Activated T-cell treated with anti-CD3 and anti-CD28 coated beads for 1 hour (primary cell): Measurements from ENCODE around the gene PEPD.

ENCODE experiments used
- DNase-seq: peaks from one replicate; pipeline ENCODE4 v3.0.0-alpha.2; 2020; ENCODE audit warnings: low read depth

The PEPD gene

DNA sequence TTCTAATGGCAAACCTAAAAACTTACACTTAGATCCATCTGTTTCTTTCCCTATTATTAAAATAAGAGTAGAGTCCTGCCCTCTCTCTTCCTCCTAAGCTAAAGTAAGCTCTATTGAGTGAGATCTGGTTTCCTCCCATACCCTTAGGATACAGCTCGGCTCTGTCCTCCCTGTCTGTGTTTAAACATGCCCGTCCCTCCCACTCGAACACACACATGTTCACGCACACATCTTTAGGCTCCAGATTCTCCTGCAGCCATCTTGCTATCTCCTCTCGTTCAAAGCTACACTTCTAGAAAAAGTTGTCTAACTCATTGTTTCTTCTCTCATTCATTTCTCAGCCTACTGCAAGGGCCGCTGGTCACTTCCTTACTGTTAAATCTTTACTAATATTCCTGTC is 163.2 kb downstream of the PEPD start:
- no peak for DNase-seq

DNA sequence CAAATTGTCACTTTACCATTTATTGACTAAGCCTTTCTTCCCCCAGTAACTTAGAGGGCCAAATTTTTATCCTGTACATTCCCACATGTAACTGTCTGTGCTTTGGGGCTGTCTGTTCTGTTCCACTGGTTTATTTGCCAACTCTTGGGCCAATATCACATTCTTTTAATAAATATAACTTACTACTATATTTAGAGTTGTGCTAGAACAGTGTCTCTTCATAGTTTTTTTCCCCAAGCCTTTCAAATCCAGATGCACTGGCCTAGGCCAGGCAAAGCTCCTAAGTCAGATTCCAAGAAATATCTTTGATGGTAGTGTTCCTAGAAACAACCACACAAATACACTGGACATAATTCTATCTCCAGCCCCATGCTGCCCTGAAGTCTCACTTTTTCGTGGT is 164.0 kb downstream of the PEPD start:
- no peak for DNase-seq

DNA sequence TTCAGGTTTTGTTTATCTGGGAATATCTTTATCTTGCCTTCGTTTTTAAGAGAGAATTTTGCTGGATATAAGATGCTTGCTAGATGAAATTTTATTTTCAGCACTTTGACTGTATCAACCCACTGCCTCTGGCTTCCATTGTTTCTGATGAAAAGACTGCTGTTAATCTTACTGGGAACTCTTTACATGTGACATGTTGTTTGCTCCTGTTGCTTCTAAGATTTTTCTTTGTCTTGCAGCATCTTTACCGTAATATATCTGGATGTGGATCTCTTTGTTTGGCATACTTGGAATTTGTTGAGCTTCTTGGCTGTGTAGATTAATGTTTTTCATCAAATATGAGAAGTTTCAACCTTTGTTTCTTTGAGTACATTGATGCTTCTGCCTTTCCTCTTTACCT is 166.1 kb downstream of the PEPD start:
- DNase-seq: no peak

GRCh38 chr19:33350538-33351309 is 170.9 kb downstream of the PEPD start:
- no peak for DNase-seq

GRCh38 chr19:33349319-33350289 is 172.0 kb downstream of the PEPD start:
- DNase-seq: no peak

- DNase-seq: no peak
These were observed 173.1 kb downstream of the PEPD start for GRCh38 chr19:33348301-33349010.

GRCh38 chr19:33347300-33347699 is 174.3 kb downstream of the PEPD start:
- DNase-seq: no peak

DNA sequence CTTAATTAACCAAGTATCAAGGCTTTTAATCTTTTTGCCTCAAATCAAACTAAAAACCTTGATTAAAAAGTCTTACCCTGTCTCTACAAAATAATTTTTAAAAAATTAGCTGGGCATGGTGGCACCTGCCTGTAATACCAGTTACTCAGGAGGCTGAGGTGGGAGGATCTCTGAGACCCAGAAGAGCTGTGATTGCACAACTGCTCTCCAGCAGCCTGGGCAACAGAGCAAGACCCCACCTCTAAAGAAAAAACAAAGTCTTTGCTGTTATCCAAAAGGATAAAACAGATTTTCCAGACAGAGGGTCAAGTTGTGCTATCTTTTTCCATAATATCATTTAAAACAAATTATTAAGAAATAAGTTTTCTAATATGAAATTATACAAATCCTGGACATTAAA is 174.9 kb downstream of the PEPD start:
- DNase-seq: no peak

GRCh38 chr19:33345163-33345562 is 176.4 kb downstream of the PEPD start:
- DNase-seq: no peak

GRCh38 chr19:33344573-33344925 is 177.0 kb downstream of the PEPD start:
- DNase-seq: no peak

DNA sequence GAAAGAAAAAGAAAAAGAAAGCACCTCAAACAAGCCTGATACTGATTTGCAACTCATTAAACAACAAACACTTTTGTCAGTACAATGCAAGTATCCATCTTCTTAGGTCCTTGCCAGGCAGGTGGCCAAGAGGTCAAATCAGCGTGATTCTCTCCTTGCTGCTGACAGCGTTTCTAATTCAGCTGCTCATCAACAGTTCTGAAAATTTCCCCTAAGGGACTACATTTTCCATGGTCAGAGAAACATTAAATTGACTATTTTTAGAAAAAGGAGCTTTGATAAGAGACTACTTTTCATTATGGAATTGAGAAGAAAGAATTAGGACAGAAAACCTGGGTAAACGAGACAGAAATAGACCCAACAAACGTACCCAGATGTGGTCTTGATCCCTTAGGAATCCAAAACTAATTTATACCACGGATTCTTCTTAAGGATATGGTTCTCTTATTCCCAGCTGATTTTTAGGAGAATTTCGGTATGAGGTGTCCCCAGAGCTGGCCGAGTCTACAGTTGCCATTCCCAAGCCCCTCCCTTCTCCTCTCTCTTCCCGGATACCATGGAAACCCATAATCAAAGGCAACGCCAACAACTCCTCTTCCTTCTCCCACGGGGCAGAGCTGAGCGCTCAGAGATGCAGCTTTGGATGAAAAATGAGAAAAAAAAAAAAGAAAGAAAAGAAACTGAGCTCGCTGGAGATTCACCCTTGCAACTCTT is 177.6 kb downstream of the PEPD start:
- DNase-seq: no peak

DNA sequence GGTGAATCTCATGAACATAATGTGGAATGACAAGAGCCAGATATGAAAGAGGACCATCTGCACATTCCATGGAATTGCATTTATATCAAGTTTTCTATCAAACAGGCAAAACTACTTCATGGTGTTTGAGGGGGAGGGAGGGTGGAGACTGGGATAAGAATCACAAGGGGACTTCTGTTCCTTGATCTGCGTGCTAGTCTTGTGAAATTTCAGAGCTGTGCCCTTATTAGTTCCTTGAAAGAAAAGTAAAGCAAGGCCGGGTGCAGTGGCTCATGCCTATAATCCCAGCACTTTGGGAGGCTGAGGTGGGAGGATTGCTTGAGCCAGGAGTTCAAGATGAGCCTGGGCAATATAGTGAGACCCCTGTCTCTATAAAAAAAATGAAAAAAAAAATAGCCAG is 178.3 kb downstream of the PEPD start:
- DNase-seq: no peak

GRCh38 chr19:33340991-33341390 is 180.6 kb downstream of the PEPD start:
- no peak for DNase-seq

GRCh38 chr19:33339016-33339984 is 182.3 kb downstream of the PEPD start:
- no peak for DNase-seq
